Mesodermal cell (in vitro differentiated cells): ENCODE measurements around the gene KDM5C.
"Not testable (repeated sequence)": the region's sequence is repeated elsewhere in the genome, so short reads cannot be mapped to it uniquely, and the experiment has no call there.

Experiments
- H3K27ac ChIP-seq: 2 replicates; pipeline ENCODE4 v1.7.0; 2013; ENCODE audit warnings: mild to moderate bottlenecking, low read depth, low read length, moderate library complexity; ENCODE audit not compliant: severe bottlenecking
- H3K36me3 ChIP-seq: 2 replicates; pipeline ENCODE4 v1.7.1; 2013; ENCODE audit warnings: mild to moderate bottlenecking, low read length, moderate library complexity; ENCODE audit not compliant: control insufficient read depth, insufficient read depth
- H3K4me1 ChIP-seq: one replicate; pipeline ENCODE4 v1.7.1; 2013; ENCODE audit warnings: mild to moderate bottlenecking, low read length; ENCODE audit not compliant: insufficient read depth, control insufficient read depth, poor library complexity, severe bottlenecking
- H3K4me3 ChIP-seq: 2 replicates; pipeline ENCODE4 v1.7.0; 2013; ENCODE audit warnings: low read length, control low read depth, mild to moderate bottlenecking; ENCODE audit not compliant: insufficient read depth, poor library complexity, severe bottlenecking; ENCODE audit errors: extremely low read depth
- H3K9me3 ChIP-seq: 2 replicates; pipeline ENCODE4 v1.7.1; 2013; ENCODE audit warnings: mild to moderate bottlenecking, low read length, moderate library complexity; ENCODE audit not compliant: control insufficient read depth
- WGBS, 2 experiments: methylation state at CpG; one replicate each; pipeline ENCODE4 v1.1.5; 2013; ENCODE audit warnings: missing lambda C conversion rate in 2 of 2; ENCODE audit not compliant: insufficient coverage in 2 of 2; 5-methylcytosine and 5-hydroxymethylcytosine counted together

The KDM5C gene

GRCh38 chrX:53190363-53190960 lies 34.5 kb downstream of the KDM5C start:
- no peak overlapping the region for H3K4me3 ChIP-seq
- 73% methylated on average over 3 of the region's 6 CpGs; no CpG with 5 or more reads in 1 of the 2 experiments for WGBS, 2 experiments
- no peaks in the 10 kb centered on the region for H3K9me3 ChIP-seq
- peaks cover under 1% of the 10 kb centered on the region for H3K4me1 ChIP-seq
- H3K36me3 ChIP-seq: peaks cover 2% of the 10 kb centered on the region
- H3K27ac ChIP-seq: no peak overlapping the region

- Histone ChIP-seq H3K27ac (no peak overlapping the region), H3K9me3 (no peaks in the 10 kb centered on the region), H3K4me3 (no peak overlapping the region), H3K36me3 (peaks cover 2% of the 10 kb centered on the region), H3K4me1 (peaks cover 7% of the 10 kb centered on the region)
- WGBS, 2 experiments: no CpG with 5 or more reads among the region's 2 CpGs
These were observed 36.2 kb downstream of the KDM5C start for GRCh38 chrX:53188763-53189162.

DNA sequence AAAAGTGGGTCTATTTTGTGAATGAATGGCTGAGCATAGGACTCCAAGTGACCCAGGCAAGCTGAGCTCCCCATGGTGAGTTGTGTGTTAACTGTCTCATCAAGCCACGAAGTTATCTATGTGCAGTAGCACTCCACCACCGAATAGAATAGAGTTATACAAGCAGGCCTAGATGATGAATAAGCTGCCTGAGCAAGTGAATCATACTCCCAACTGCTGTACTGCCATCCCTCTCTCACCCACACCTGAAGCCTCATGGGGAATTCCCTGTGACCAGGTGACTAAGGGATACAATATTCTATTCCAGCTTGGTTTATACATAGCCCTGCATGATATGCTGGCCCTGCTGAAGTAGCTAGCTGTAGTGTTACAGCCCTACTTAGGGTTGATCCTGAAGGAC lies 38.7 kb downstream of the KDM5C start:
- Histone ChIP-seq H3K9me3 (no peaks in the 10 kb centered on the region), H3K36me3 (no peaks in the 10 kb centered on the region), H3K27ac (no peak overlapping the region), H3K4me1 (peaks cover 7% of the 10 kb centered on the region), H3K4me3 (no peak overlapping the region)
- WGBS, 2 experiments: no CpG with 5 or more reads among the region's 2 CpGs

DNA sequence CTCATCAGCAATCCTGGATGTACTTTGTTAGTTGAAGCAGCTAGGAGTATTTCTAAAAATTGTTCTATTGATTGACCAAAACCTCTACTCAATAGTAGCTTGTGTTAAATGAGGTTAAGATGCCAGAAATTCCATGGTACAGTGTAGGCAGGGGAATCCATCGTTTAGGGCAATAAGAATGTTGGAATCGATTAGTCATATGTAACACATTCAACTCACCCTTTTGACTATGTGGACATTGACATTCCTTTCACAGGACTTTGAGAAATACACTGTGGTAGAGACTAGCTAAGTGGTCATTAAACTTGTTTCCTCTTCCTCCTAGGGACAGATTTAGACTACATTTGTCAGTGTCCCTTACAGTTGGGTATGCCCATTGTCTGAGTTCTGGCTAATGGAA lies 40.2 kb downstream of the KDM5C start:
- WGBS, 2 experiments: no CpG with 5 or more reads among the region's 2 CpGs
- H3K4me3 ChIP-seq: no peak overlapping the region
- no peaks in the 10 kb centered on the region for H3K36me3 ChIP-seq
- H3K4me1 ChIP-seq: peaks cover 7% of the 10 kb centered on the region
- peak overlapping the region; percentile 63 for H3K27ac ChIP-seq
- no peaks in the 10 kb centered on the region for H3K9me3 ChIP-seq

DNA sequence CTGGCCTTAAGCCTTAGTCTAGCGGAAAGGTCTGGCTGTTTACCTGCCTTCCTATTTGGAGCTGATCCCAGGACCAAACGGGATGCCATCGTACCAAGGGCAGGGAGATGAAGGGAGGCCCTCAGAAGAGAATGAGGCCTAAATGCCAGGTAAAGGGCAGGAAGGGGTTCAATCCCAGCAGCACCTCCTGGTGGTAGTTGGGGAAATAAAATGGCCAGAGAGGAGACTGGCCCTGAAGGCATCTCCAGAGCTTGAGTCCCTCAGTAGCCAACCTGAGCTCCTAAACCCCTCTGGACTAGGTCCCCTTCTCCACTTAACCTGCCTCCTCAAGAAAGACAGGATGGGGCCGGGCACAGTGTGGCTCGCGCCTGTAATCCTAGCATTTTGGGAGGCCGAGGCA lies 53.7 kb downstream of the KDM5C start:
- H3K36me3 ChIP-seq: no peaks in the 10 kb centered on the region
- WGBS, 2 experiments: 91% methylated on average over 6 of the region's 7 CpGs; no CpG with 5 or more reads in 1 of the 2 experiments
- no peaks in the 10 kb centered on the region for H3K4me1 ChIP-seq
- no peaks in the 10 kb centered on the region for H3K9me3 ChIP-seq
- H3K27ac ChIP-seq: no peak overlapping the region
- H3K4me3 ChIP-seq: no peak overlapping the region

DNA sequence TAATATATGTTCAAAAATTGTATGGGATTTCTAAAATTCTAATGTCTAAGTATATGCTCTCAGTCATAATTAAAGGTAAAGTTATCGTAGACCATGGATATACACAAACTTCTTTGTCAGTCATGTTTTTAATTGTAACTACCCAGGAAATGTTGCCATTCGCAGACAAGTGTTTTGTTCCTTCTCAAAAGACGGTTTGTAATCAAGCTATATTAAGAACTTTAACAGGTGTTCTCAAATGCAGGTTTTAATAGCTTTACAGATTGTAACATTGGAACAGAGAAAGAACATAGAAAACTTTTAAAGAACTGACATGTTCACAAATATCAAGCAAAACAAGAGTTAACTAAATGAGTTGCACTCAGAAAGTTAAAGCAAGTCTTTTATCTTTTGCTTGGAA lies 58.9 kb downstream of the KDM5C start:
- WGBS, 2 experiments: no CpG with 5 or more reads among the region's 3 CpGs
- Histone ChIP-seq H3K4me1 (no peaks in the 10 kb centered on the region), H3K36me3 (no peaks in the 10 kb centered on the region), H3K27ac (no peak overlapping the region), H3K9me3 (no peaks in the 10 kb centered on the region), H3K4me3 (no peak overlapping the region)

DNA sequence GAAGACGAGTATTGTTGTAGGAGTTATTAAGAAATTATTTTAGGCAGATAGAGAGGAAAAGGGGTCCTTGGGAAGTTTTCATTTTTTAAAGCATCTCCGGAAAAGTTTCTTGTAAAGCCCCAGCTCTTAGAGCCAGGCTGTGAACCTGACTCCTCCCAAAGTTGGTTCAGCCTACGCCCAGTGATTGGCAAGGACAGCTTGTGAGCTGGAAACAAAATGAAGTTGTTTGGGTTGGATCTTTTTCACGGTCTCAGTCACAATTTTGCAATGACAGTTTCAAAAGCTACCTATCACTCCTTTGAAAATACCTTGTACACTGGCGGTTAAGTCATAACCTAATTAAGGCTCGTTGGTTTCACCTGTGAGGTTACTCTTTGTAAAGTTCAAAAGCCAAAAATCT lies 60.4 kb downstream of the KDM5C start:
- WGBS, 2 experiments: 96% methylated on average over 3 to 4 of the region's 6 CpGs
- H3K36me3 ChIP-seq, H3K4me3 ChIP-seq, H3K4me1 ChIP-seq, H3K27ac ChIP-seq, H3K9me3 ChIP-seq: not testable (repeated sequence)

DNA sequence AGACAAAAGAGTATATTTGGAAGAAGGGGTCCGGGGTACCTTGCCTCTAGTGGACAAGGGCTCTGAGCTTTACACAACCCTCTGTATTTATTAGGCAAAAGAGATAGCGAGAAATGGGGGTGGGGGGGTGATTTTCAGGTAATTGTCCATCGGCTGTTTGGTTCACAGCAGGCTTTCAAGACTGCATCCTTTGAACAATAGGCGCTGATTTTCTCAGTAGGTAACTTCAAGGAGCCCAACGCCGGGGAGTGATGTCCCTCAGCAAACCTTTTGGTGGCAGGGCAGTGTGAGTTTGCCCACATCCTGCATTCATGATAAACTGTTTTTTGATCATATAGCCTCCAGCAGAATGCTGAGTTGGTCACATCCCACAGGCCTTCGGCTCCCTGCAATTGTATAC lies 61.6 kb downstream of the KDM5C start:
- no peaks in the 10 kb centered on the region for H3K9me3 ChIP-seq
- 50% methylated on average over 1 of the region's 7 CpGs; no CpG with 5 or more reads in 1 of the 2 experiments for WGBS, 2 experiments
- no peaks in the 10 kb centered on the region for H3K4me1 ChIP-seq
- H3K36me3 ChIP-seq: no peaks in the 10 kb centered on the region
- H3K4me3 ChIP-seq: no peak overlapping the region
- no peak overlapping the region for H3K27ac ChIP-seq

DNA sequence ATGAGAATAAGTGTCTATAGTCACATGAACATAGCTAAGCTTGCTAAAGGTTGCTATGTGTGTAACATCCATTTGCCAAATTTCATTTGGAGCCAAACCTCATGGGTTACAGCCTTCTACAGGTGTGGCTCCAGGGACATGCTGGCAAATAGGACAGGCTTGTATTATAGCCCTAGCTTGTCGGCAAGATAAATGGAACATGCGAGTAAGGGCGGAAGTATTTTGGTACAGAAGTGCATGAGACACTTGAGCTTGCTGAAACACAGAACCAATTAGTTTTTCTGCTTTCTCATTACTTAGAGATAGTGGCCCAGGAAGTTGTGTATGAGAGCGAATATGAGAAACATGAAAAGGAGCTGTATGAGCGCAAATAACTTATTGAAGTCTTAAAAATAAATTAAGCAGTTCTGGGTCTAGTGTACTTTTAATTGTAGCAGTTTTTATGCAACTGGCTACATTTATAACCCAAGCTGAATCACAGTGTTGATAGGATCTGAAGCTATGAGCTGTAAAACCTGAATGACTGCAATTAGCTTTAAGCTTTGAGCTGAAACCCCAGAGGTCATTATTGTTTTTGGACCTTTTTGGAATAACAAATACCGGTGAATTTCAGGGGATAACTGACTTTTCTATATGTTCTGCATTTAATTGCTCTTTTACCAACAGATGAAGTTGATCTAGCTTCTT lies 64.6 kb downstream of the KDM5C start:
- Histone ChIP-seq H3K27ac (no peak overlapping the region), H3K36me3 (no peaks in the 10 kb centered on the region), H3K9me3 (no peaks in the 10 kb centered on the region), H3K4me1 (no peaks in the 10 kb centered on the region), H3K4me3 (no peak overlapping the region)
- 77% methylated on average over 3 of the region's 6 CpGs; no CpG with 5 or more reads in 1 of the 2 experiments for WGBS, 2 experiments

- WGBS, 2 experiments: 53% methylated on average over 3 of the region's 11 CpGs; no CpG with 5 or more reads in 1 of the 2 experiments
- H3K27ac ChIP-seq: no peak overlapping the region
These were observed 65.8 kb downstream of the KDM5C start for GRCh38 chrX:53159184-53159583.

GRCh38 chrX:53156207-53156596 lies 68.8 kb downstream of the KDM5C start:
- no peaks in the 10 kb centered on the region for H3K4me1 ChIP-seq
- no peak overlapping the region for H3K4me3 ChIP-seq
- 80% methylated on average over 1 of the region's 2 CpGs; no CpG with 5 or more reads in 1 of the 2 experiments for WGBS, 2 experiments
- H3K27ac ChIP-seq: no peak overlapping the region
- H3K36me3 ChIP-seq: no peaks in the 10 kb centered on the region
- H3K9me3 ChIP-seq: no peaks in the 10 kb centered on the region

More at GRCh38 chrX:53159184-53159583, 65.8 kb downstream of the KDM5C start:
- H3K4me3 ChIP-seq: no peak overlapping the region
- H3K36me3 ChIP-seq: no peaks in the 10 kb centered on the region
- H3K4me1 ChIP-seq: no peaks in the 10 kb centered on the region
- H3K9me3 ChIP-seq: no peaks in the 10 kb centered on the region
